CD4-positive, CD25-positive, alpha-beta regulatory T cell (primary cell): ENCODE measurements around the gene TNS1. TPM values are rescaled to one million over a fixed set of nuclear protein-coding genes. Genes with fewer than 3 reads are reported as not detected.
"Not testable (repeated sequence)": the region's sequence is repeated elsewhere in the genome, so short reads cannot be mapped to it uniquely, and the experiment has no call there.

ENCODE experiments used
- ATAC-seq, 2 donors: fragments of 150-1000 bp; cut with Tn5 transposase; one replicate each; pipeline ENCODE4 v1.10.0; 2021; ENCODE audit warnings: low read depth in 2 of 2, moderate number of reproducible peaks in 2 of 2, moderate library complexity in 1 of 2
- DNase-seq, 3 donors: peaks; one replicate each; pipeline versions ENCODE4 v3.0.0 to v3.0.0-alpha.2; 2012 to 2022; ENCODE audit warnings: mixed read lengths in 1 of 3
- H3K27ac ChIP-seq: one replicate; pipeline ENCODE4 v1.7.0; 2013; ENCODE audit warnings: mild to moderate bottlenecking, low read length; ENCODE audit not compliant: insufficient read depth, poor library complexity, severe bottlenecking
- H3K27me3 ChIP-seq: one replicate; pipeline ENCODE4 v1.7.0; 2013; ENCODE audit warnings: low read length; ENCODE audit not compliant: control insufficient read depth, insufficient read depth
- H3K36me3 ChIP-seq: one replicate; pipeline ENCODE4 v1.7.0; 2013; ENCODE audit warnings: mild to moderate bottlenecking, low read length, moderate library complexity; ENCODE audit not compliant: control insufficient read depth, insufficient read depth
- H3K4me1 ChIP-seq: 2 replicates; pipeline ENCODE4 v1.7.0; 2013; ENCODE audit warnings: mild to moderate bottlenecking, low read length; ENCODE audit not compliant: insufficient read depth, control insufficient read depth, poor library complexity, severe bottlenecking
- H3K4me3 ChIP-seq: one replicate; pipeline ENCODE4 v1.7.0; 2013; ENCODE audit warnings: low read depth, mild to moderate bottlenecking, low read length, moderate library complexity
- H3K9me3 ChIP-seq, 2 experiments: 1 replicate in 1 of 2; 2 replicates in 1 of 2; pipeline ENCODE4 v1.7.0; 2013; ENCODE audit warnings: low read length in 2 of 2, mild to moderate bottlenecking in 1 of 2, moderate library complexity in 1 of 2; ENCODE audit not compliant: control insufficient read depth in 2 of 2
- H3K27ac Mint-ChIP-seq, 3 donors: one replicate each; pipeline ENCODE4 v1.8.0; 2020 to 2022; ENCODE audit warnings: mild to moderate bottlenecking in 3 of 3, mixed read lengths in 3 of 3, moderate library complexity in 2 of 3
- H3K27me3 Mint-ChIP-seq: one replicate; pipeline ENCODE4 v1.8.0; 2022; ENCODE audit warnings: mild to moderate bottlenecking, mixed read lengths
- H3K36me3 Mint-ChIP-seq: one replicate; pipeline ENCODE4 v1.8.0; 2020; ENCODE audit warnings: mixed read lengths
- H3K4me1 Mint-ChIP-seq, 4 donors: one replicate each; pipeline ENCODE4 v1.8.0; 2020 to 2022; ENCODE audit warnings: mixed read lengths in 4 of 4, mild to moderate bottlenecking in 1 of 4
- H3K4me3 Mint-ChIP-seq, 4 donors: one replicate each; pipeline ENCODE4 v1.8.0; 2020 to 2022; ENCODE audit warnings: mild to moderate bottlenecking in 4 of 4, mixed read lengths in 4 of 4, moderate library complexity in 3 of 4
- H3K9me3 Mint-ChIP-seq, 7 donors: one replicate each; pipeline ENCODE4 v1.8.0; 2020 to 2022; ENCODE audit warnings: mixed read lengths in 7 of 7, mild to moderate bottlenecking in 3 of 7, moderate library complexity in 2 of 7
- polyA plus RNA-seq, 4 donors: library from polyadenylated mRNA; unstranded; fragments of 300-500 nt; fragmentation: Illumina TruSeq; gene quantifications; one replicate each; pipeline ENCODE4 v1.2.3, GENCODE V29; 2021
- total RNA-seq: library from RNA; stranded (reverse); gene quantifications from one replicate; pipeline ENCODE4 v1.2.3, GENCODE V29; 2022

The TNS1 gene
- total and polyA plus RNA-seq, 5 donors from 2014 or later, result 0.49 TPM; not detected in 4

DNA sequence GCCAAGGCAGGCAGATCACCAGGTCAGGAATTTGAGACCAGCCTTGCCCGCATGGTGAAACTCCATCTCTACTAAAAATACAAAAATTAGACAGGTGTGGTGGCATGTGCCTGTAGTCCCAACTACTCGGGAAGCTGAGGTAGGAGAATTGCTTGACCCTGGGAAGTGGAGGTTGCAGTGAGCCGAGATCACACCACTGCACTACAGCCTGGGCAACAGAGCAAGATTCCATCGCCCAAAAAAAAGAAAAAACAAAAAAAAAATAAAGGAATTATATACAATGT is 16.0 kb upstream of the TNS1 start:
- DNase-seq, H3K9me3 ChIP-seq, H3K4me3 ChIP-seq, H3K4me1 Mint-ChIP-seq, H3K27me3 Mint-ChIP-seq, H3K9me3 Mint-ChIP-seq, H3K27ac ChIP-seq, H3K36me3 ChIP-seq, H3K4me1 ChIP-seq, H3K27me3 ChIP-seq, H3K4me3 Mint-ChIP-seq, H3K27ac Mint-ChIP-seq, ATAC-seq, H3K36me3 Mint-ChIP-seq: not testable (repeated sequence)

DNA sequence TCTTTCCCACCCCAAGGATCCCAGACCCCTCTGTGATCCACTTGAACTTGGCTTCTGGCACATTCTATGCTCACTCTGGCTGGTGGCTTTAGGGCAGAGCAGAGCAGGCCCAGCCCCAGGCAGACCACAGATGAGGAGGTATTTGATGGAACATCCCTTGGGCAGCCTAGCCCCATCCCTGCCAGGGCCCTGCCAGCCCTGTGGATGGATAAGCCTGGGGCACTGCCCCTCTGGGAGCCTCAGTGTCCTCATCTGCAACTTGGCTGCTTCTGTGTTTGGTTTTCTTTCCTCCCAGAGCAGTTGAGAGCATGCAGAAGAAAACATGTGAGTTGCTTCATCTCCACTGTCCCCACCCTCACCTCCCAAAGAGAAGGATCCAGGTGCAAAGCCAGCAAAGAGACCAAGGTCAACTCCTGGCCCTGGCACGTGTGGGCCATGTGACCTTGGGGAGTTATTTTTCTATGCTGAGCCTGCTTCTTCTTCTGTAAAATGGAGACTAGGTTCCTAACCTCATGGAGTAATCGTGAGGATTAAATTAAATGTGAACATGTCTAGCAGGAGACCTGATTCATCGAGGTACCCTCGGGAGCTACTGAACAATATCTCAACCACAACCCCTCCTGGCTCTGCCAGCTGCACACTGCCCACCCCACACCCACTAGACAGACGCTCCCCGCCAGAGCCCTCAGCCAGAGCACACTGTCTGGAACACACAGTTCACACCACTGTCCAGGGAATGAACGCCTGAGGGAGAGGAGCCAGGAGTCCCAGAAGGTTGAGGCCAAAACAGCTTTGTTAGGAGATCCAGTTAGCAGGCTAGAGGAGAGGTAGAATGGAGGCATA is 14.6 kb upstream of the TNS1 start:
- Histone ChIP-seq H3K9me3 (no peaks in the 10 kb centered on the region), H3K4me1 (no peaks in the 10 kb centered on the region), H3K27me3 (no peaks in the 10 kb centered on the region), H3K36me3 (no peaks in the 10 kb centered on the region), H3K27ac (no peak overlapping the region), H3K4me3 (no peak overlapping the region)
- H3K4me1 Mint-ChIP-seq, result no peaks in the 10 kb centered on the region
- H3K9me3 Mint-ChIP-seq, result no peaks in the 10 kb centered on the region
- peaks cover 17% of the 10 kb centered on the region for H3K27me3 Mint-ChIP-seq
- ATAC-seq (no peak), DNase-seq (no peak)
- H3K36me3 Mint-ChIP-seq, result no peaks in the 10 kb centered on the region
- H3K4me3 Mint-ChIP-seq, result no peak overlapping the region
- H3K27ac Mint-ChIP-seq, result no peak overlapping the region

DNA sequence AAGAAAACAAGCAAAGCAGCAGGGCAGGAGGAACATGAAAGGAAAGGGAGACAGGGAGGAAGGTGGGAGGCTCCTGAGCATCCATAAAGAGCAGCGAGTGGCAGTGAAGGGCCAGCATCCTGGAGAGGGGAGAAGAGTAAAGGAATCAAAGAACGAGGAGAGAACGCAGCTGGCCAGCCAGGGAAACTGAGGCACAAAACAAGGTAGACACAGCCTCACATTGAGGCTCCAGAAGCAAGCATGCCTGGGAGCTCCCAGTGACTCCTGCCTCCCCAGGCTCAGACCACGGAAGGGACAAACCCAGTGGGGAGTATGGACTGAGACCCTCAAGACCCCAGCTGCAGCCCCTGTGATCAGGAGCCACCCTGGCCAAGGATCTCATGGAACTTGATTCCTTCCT is 14.0 kb upstream of the TNS1 start:
- Histone ChIP-seq H3K27me3 (peaks cover 4% of the 10 kb centered on the region), H3K4me3 (no peak overlapping the region), H3K9me3 (no peaks in the 10 kb centered on the region), H3K36me3 (no peaks in the 10 kb centered on the region), H3K27ac (no peak overlapping the region), H3K4me1 (no peaks in the 10 kb centered on the region)
- Mint-ChIP-seq H3K36me3 (no peaks in the 10 kb centered on the region), H3K4me1 (no peaks in the 10 kb centered on the region), H3K27ac (no peak overlapping the region), H3K9me3 (peaks cover 0 to 1% (median 0%) of the 10 kb centered on the region in 7 donors), H3K27me3 (peaks cover 23% of the 10 kb centered on the region), H3K4me3 (no peak overlapping the region)
- no peak for DNase-seq
- no peak for ATAC-seq

DNA sequence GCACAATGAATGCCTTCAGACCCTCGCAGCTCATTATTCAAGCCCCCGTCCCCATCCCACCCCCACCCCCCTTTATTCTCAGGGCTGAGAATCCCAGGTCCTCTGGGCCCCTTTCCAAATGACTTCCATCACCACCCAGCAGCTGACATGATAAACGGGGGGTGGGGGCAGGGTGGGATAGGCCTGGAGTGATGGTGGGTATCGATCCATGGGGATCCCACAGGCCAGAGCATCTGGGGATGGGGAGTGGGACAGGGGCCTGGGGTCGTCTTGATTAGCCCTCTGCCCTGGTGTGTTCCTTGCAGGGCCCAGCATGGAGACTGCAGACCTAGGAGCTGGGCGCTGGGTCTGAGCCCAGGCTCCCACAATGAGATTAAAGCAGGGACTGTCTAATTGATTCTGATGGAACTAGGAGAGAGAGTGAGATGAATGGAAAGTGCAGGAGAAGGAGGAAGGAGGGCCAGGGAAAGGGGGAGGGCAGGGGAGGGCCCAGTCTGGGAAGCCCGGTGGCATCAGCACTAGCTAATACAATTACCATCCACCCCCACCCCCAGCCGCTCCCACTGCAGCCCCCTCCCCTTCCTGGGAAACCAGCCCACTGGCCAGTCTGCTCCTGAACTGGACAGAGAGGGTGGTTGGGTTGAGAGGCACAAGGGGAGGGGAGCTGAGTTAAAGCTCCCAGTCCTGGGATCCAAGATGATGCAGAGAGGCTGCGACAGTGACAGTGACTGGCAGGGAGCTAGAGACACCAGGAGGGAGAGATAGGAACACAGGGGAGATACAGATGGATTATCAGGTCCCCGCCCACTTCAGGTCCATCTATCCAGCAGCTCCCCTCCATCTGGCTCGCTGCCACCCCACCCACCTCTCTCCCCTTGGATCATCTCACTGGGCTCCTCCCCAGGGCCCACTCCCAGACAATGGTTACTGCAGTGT is 13.1 kb upstream of the TNS1 start:
- H3K4me1 Mint-ChIP-seq, result peaks cover 0 to 3% (median 0%) of the 10 kb centered on the region in 4 donors
- H3K4me3 Mint-ChIP-seq, result no peak overlapping the region
- peak overlapping the region in 1 of 3 donors; percentile 69 for H3K27ac Mint-ChIP-seq
- peaks cover 0 to 1% (median 0%) of the 10 kb centered on the region in 7 donors for H3K9me3 Mint-ChIP-seq
- H3K4me1 ChIP-seq, result peaks cover 2% of the 10 kb centered on the region
- ATAC-seq, result no peak
- no peak overlapping the region for H3K27ac ChIP-seq
- DNase-seq, result no peak
- H3K27me3 ChIP-seq, result peaks cover 4% of the 10 kb centered on the region
- no peaks in the 10 kb centered on the region for H3K9me3 ChIP-seq
- H3K27me3 Mint-ChIP-seq, result peaks cover 27% of the 10 kb centered on the region
- H3K36me3 Mint-ChIP-seq, result no peaks in the 10 kb centered on the region
- H3K4me3 ChIP-seq, result no peak overlapping the region
- H3K36me3 ChIP-seq, result no peaks in the 10 kb centered on the region

DNA sequence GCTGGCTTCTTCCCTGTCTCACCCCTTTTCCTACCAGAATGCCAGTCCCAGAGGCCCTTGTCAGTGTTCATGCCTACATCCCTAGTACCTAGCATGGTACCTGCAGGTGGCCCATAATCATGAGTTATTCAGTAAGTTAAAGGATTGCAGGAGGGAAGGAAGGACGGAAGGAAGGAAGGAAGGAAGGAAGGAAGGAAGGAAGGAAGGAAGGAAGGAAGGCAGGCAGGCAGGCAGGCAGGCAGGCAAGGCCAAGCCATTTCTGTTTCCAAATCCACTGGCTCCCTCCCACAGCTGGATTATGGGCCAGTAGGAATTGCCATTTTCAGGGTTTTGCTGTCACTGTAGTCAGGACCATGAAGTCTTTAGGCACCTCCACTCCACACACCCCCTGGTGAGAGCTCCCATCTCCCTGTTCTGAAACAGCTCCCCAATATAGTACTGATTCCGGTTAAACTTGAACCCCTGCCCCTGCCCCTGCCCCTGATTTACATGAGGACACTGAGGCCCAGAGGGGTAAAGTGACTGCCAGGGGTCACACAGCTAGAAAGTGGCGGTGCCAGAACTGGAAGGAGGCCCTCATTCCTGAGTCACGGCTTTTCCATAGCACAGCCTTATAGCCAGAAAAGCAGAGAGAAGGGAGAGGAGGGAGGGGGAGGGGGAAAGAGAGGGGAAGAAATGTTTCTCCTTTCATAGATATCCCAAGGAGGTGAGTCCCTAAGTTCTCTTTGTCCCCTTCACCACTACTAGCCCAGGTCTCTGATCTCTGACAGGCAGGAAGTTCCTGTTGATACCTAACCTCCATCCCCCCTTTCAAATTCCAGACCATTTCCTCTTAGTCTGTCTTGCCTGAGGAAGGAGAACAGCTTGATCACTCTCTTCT is 12.2 kb upstream of the TNS1 start:
- Histone ChIP-seq H3K4me3 (no peak overlapping the region), H3K9me3 (no peaks in the 10 kb centered on the region), H3K36me3 (no peaks in the 10 kb centered on the region), H3K4me1 (peaks cover 10% of the 10 kb centered on the region), H3K27ac (no peak overlapping the region), H3K27me3 (peaks cover 4% of the 10 kb centered on the region)
- peaks cover 30% of the 10 kb centered on the region for H3K27me3 Mint-ChIP-seq
- H3K36me3 Mint-ChIP-seq, result no peaks in the 10 kb centered on the region
- H3K4me3 Mint-ChIP-seq, result no peak overlapping the region
- H3K4me1 Mint-ChIP-seq, result peaks cover 0 to 5% (median 0%) of the 10 kb centered on the region in 4 donors
- H3K9me3 Mint-ChIP-seq, result peaks cover 0 to 1% (median 0%) of the 10 kb centered on the region in 7 donors
- DNase-seq (no peak), ATAC-seq (no peak)
- no peak overlapping the region for H3K27ac Mint-ChIP-seq

DNA sequence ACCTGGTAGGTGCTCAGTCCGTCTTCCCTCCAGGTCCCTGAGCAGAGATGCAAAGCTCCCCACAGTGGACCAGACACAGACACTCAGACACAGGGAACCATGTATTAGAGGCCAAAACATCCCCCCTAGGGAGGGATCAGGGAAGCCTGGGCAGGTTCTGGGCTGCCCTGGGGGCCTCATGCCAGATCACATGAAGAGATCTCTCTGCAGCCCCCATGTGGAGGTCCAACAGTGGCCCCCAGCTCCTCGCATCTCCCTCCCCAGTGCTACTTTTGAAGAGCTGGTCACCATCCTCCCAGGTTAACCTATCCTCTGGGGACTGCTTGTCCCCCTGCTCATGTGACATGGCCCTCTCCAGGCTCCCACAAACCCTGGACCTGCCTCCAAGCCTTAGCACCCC is 10.5 kb upstream of the TNS1 start:
- Histone ChIP-seq H3K4me3 (no peak overlapping the region), H3K27ac (no peak overlapping the region), H3K27me3 (peaks cover 8% of the 10 kb centered on the region), H3K9me3 (no peaks in the 10 kb centered on the region), H3K36me3 (no peaks in the 10 kb centered on the region), H3K4me1 (peaks cover 10% of the 10 kb centered on the region)
- H3K4me3 Mint-ChIP-seq, result no peak overlapping the region
- peaks cover 45% of the 10 kb centered on the region for H3K27me3 Mint-ChIP-seq
- peaks cover 0 to 9% (median 0%) of the 10 kb centered on the region in 4 donors for H3K4me1 Mint-ChIP-seq
- DNase-seq (no peak), ATAC-seq (no peak)
- H3K36me3 Mint-ChIP-seq, result no peaks in the 10 kb centered on the region
- H3K27ac Mint-ChIP-seq, result no peak overlapping the region
- peaks cover 0 to 1% (median 0%) of the 10 kb centered on the region in 7 donors for H3K9me3 Mint-ChIP-seq

DNA sequence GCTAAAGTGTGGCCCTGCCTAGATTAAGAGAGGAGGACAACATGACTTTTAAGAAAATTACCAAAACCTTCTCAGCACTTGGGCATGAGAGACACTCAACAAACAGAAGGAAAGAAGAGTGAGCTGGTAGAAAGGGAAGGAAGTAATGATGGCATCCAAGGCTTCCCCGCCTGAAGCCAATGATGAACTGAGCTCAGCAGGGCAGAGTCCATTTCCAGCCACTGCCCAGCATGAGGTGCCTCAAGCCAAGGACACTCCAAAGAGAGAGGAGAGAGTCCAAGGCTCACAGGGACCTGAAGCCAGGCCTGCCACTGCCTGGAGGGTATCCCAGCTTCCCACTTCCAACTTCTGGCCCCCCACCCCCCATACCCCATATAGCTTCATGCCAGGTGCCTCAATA is 9.5 kb upstream of the TNS1 start:
- peaks cover 0 to 1% (median 0%) of the 10 kb centered on the region in 7 donors for H3K9me3 Mint-ChIP-seq
- H3K27me3 ChIP-seq, result peaks cover 8% of the 10 kb centered on the region
- peaks cover 10% of the 10 kb centered on the region for H3K4me1 ChIP-seq
- ATAC-seq (no peak), DNase-seq (no peak)
- H3K4me3 ChIP-seq, result no peak overlapping the region
- H3K4me1 Mint-ChIP-seq, result peaks cover 0 to 9% (median 0%) of the 10 kb centered on the region in 4 donors
- H3K36me3 Mint-ChIP-seq, result no peaks in the 10 kb centered on the region
- no peak overlapping the region for H3K27ac Mint-ChIP-seq
- H3K27me3 Mint-ChIP-seq, result peaks cover 44% of the 10 kb centered on the region
- no peaks in the 10 kb centered on the region for H3K36me3 ChIP-seq
- H3K27ac ChIP-seq, result no peak overlapping the region
- no peaks in the 10 kb centered on the region for H3K9me3 ChIP-seq
- no peak overlapping the region for H3K4me3 Mint-ChIP-seq
